Measurements from ENCODE around the gene TMEM191C.
"Not testable (repeated sequence)": the region's sequence is repeated elsewhere in the genome, so short reads cannot be mapped to it uniquely, and the experiment has no call there.

TMEM191C gene

DNA sequence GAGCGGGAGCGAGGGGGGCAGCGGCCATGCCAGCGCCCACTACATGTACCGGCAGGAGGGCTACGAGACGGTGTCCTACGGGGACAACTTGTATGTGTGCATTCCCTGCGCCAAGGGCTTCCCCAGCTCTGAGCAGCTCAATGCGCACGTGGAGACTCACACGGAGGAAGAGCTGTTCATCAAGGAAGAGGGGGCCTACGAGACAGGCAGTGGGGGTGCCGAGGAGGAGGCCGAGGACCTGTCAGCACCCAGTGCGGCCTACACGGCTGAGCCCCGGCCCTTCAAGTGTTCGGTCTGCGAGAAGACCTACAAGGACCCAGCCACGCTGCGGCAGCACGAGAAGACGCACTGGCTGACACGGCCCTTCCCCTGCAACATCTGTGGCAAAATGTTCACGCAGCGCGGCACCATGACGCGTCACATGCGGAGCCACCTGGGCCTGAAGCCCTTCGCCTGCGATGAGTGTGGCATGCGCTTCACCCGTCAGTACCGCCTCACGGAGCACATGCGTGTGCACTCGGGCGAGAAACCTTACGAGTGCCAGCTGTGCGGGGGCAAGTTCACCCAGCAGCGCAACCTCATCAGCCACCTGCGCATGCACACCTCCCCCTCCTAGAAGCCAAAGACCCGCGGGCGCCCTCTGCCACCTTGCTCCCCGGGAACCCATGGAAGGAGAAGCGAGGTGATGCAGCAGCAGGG, 20.9 kb upstream of the TMEM191C start:
- no peak for DNase-seq (ENCODE audit: low read depth)

DNA sequence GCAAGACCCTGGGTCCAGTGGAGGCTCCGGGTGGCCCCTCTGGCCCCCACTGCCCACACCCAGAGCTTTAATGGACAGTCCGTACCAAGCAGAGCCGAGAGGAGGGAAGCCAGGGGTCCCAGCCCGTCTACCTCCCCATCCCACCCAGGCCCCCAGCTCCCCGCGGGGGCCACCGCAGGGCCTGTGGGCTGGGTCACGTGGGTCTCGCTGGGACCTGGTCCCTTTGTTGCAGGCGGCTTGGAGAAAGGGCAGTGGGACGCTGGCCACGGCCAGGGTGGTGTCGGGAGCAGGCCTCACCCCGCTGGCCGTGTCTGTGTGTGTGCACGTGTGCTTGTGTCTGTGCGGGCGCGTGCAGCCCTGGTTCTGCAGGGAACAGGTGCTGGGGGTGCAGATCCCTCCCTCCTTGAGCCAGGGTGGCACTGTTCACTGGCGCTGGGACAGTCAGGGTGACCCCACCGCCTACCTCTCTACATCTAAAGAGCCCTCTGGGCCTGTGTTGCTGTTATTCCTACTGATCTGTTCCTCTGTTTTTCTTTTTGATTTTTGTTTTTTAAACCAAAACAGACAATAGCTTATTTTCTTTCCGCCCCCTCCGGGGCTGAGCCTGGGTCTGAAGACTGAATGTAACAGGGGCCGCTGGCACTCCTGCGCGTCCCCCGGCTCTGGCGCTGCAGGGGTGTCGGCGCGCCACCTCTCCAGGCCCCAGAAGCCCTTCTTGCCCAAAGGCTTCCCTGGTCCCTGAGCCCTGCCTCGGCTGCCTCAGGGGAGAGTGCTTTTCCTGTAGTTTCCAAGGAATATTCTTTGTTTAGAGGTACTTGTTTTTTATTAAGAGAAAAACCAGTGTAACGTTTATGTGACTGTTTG, 20.1 kb upstream of the TMEM191C start:
- no peak for DNase-seq (ENCODE audit: low read depth)

DNA sequence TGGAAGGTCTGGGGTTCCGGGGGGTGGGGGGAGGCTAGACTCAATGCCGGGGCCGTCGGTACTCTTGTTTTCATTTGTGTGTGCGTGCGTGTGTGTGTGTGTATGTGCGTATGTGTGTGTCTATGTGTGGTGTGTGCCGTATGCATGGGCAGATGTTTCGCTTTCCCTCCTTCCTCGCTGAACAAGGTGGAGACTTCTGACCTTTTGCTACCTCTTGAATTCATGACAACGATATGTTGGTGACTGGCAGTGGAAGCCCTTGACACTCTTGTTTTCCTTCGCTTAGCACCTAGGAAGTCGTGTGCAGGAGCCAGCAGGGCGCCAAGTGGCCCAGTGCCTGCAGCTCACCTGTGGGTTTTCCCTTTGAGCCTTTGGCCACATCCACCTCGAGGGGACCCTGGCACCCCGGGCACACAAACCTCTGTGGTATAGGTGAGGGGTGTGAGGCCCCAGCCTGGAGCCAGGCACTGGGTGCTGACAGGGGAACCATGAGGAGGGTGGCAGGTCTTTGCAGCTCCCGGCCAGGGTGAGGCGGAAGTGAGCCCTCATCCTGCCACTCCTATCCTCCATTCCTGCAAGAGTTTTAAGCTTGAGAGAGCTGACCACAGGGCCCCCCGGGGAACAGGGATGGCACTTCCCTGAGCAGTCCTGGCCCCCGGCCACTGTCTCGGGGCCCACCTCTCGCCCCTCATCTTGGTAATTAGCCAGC, 19.3 kb upstream of the TMEM191C start:
- no peak for DNase-seq (ENCODE audit: low read depth)

DNA sequence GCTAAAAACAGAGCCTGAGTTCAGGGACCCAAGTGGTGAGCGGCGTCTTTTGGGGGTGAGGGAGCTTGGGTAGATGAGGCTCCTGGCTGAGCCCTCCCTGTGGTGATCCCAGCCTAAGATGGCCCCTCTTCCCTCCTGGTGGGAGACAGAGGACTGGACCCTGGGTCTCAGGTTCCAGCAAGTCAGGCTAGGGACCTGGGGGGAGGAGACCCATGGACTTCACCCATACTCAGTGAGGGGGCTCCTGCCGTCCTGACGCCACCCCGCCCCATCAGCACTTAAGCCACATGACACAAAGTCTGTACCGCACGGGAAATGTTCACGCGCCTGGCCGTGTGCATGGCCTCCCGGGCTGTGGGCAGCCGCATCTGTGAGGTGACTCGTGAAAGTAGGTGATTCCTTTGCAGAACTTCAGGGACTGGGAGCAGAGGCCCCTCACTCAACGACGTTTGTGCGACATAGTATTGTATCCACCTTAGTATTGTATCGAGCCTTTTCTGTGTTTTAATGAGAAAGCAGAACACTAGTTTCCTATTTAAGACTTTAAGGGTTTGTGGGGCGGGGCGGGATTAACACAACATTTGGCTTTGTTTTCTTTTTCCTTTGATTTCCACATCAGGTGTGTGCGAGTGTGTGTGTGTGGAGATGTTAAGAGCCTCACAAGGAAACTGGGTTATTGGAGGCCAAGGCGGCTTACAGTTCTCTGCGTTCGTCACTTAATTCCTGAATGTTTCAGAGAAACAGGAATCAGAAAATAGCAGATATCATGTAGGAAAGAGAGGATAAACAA, 18.4 kb upstream of the TMEM191C start:
- DNase-seq (ENCODE audit: low read depth): no peak

DNA sequence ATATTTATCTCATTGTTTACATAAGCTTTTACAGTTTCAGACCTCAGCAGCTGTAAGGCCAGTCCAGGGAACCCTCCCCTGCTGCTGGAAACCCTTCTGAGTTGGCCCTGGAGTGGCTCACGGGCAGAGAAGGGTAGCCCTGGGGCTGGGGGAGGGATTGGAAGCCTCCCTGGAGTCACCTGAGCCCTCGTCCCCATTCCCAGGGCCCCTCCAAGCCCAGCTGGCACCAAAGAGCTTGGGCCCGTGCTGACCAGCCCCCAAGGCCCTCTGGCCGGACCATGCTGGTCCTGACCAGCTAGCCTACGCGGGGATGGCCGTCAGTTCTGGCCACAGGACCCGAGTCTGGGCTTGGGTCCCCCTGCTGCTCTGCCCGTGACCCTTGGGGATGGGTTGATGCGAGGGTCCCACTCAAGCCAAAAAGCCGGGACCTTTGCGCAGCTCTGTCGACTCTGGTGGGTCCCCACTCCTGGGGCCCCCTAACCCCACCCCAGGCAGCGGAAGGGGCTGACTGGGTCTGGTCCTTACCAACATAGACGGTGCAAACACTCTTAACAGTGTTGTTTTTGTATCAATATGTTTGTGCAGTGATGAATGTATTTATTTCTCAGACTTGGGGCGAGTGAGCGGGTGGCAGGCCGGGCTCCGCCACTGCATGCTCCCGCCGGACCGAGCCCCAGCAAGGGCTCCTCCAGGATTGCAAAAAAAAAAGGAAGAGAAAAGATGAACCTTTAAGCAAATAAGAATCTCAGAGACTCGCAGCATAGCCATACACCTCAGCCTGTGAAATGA, 17.5 kb upstream of the TMEM191C start:
- no peak for DNase-seq (ENCODE audit: low read depth)

DNA sequence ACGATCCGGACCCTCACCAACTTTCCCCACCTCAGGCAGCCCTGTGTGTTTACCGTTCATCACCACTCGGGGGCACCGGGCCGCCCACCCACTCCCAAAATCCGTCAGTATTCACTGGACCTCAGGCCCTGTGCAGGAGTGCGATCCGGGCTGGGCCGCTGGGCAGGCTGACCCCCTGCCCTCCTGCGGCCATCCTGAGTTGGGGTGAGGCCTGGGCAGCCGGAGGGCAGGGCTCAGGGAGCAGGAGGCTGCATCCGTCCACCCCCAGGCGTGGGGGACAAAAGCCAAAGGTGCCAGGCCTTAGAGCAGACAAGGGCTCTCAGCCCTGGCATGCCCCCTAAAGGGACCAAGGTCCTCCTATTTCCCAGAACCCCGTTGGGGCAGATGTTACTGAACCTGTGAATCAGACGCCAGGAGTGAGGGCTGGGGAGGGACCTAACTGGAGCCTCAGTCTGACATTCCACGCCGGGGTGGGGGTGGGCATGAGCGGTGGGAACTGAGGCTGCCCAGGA, 16.8 kb upstream of the TMEM191C start:
- no peak for DNase-seq (ENCODE audit: low read depth)

DNA sequence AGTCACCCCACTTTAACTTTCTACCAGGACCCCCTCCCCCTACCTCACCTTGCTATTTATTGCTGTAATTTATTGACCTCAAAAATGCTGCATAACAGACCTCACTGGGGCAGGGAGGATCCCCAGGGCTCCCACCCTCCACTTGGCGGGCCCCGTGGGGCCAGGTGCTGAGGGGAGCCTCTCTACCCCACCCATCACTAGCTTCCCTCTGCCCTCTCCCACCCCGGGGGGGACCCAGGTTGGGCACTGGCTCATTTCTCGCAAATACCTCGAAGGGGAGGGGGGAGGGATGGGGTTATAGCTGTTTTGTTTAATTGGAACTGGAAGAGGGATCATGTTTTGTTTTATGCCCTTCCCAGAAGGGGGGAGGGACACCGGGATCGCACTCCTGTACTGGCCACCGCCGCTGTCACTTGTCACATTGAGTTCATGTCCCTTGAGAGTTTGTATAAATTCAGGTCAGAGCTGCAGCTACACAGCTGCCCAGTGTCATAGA, 16.3 kb upstream of the TMEM191C start:
- DNase-seq (ENCODE audit: low read depth): no peak

DNA sequence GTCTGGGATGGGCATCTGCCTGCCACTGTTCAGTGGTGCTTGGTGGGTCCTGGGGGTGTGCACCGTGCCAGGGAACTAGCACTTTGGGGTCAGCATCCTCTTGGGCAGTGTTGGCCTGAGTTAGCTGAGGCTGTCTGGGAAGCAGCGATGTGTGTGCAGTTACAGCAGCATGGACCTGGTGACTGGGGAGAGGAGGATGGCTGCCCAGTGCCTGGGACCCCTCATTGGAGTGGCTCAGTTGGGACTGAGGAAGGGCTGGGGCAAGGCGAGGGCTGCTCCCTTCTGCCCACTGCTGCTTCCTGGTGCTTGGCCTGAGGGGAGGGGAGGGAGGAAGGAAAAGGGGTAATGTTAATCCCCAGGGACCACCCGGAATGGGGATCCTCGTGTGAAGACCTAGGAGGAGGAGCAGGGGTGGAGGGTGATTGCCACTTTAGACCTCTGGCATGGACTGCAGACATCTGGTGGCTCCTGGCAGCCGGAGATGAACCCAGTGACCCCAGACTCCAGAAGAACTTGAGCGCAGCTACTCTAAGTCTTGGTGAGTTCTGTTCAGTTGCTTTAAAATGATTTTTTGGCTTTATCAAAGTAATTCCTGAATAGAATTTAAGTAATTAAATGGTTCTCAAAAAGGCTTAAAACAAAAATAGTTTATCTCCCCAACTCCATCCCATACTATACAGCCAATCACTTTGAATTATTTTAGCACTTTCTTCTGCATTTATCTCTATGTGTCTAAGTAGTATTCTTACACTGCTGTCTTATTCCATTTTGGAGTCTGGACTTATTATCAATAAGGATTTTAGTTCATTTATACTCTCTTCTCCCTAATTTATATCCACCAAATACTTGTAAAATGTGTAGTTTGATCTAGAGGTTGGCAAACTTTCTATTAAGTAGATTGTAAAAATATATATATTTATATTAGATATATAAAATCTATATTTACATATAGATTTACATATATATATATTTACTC, 15.4 kb upstream of the TMEM191C start:
- no peak for DNase-seq (ENCODE audit: low read depth)

DNA sequence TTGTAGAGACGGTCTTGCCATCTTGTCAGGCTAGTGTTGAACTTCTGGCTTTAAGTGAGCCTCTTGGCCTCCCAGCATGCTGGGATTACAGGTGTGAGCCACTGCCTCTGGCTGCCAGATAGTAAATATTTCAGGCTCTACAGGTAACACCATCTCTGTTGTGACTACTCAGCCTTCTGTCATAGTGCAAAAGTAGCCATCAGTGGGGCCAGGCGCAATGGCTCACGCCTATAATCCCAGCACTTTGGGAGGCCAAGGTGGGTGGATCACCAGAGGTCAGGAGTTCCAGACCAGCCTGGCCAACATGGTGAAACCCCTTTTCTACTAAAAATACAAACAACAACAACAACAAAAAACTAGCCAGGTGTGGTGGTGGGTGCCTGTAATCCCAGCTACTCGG, 14.5 kb upstream of the TMEM191C start:
- DNase-seq (ENCODE audit: low read depth): not testable (repeated sequence)

DNA sequence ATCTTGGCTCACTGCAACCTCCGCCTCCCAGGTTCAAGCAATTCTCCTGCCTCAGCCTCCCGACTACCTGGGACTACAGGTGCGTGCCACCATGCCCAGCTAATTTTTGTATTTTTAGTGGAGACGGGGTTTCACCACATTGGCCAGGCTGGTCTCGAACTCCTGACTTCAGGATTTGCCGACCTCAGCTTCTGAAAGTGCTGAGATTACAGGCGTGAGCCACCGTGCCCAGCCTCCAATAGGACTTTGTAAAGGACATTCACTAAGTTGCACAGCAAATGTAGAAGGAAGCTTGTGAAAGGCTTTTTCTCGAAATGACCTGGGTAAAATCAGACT, 12.2 kb upstream of the TMEM191C start:
- not testable (repeated sequence) for DNase-seq (ENCODE audit: low read depth)

DNA sequence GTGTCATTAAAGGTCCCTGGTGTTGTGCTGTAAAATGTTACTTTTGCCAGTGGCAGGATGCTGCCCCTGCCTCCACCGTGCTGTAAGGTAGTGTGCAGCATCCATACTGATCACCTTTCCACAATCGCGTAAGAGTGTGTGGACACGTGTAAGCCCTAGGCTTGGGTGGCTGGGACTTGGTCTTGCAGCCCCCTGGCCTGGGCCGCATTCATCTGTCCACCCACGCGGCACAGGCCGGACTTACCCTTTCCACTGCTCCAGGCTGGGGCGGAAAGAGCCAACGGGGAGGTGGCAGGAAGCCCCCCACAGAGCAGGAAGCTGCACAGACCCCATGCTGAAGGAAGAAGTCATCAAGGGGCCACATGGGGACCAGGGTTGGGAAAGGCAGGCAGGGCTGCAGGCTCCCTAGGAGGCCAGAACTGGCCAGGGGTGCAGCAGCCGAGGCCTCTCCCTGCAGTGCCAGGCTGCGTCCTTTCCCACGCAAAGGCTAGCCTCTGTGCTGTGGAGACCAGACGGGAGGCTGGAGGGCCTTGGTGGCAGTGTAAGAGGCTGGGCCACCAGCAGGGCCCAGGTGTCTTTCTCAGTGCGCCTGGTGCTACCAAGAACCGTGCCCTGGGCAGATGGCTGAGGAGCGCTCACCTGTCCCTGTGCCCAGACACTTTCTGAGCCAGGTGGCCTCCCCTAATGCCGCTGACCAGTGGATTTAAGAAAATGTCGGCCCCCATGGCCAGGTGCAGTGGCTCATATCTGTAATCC, 11.7 kb upstream of the TMEM191C start:
- no peak for DNase-seq (ENCODE audit: low read depth)

DNA sequence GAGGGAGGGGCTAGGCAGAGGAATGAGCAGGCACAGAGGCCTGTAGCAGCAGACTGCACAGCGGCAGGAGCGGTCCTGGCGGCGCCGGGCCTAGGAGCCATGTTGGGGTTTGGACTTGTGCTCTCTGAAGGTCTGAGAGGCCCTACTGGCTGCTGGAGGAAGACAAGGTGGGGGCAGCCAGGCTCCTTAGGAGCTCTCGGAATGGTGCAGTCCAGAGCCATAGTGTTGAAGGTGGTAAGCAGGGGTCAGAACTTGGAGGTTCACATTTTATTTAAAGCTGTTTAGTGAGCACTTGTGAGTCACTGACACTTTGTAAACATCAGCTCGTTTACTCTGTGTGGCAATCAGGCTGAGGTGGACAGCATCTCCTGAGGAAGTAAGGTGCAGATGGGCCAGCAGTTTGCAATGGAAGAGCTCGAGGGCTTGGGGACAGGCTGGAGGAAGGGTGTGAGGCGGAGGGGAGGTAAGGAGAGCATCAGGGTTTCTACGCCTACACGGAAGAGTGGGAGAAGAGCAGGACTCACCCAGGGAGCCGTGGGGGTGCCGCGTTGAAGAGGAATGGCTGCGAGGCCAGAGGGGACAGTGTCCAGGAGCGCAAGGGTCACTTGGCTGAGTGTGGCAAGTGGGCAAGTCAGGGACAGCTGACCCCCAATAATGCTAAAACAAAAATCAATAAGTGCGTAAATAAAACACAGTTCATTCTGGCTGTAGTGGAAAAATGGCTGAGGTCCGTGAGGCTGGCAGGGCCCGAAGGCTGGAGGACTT, 10.0 kb upstream of the TMEM191C start:
- no peak for DNase-seq (ENCODE audit: low read depth)

DNA sequence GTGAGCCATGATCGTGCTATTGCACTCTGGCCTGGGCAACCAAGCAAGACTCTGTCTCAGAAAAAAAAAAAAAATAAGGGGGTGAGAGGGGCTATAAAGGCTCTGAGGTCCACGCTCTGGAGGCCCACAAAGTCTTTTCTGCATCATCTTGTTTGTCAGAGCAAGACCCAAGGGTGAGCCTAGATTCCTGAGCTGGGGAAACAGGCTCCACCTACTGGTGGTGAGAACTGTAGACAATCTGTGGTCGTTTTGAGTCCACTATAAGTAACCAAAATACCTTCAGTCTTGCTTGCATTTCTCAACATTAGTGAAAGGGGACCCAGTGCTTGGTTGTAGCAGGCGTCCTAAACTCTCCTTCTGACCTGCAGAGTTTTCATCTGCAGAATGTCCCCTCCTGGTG, 4.5 kb upstream of the TMEM191C start:
- DNase-seq (ENCODE audit: low read depth): not testable (repeated sequence)

DNA sequence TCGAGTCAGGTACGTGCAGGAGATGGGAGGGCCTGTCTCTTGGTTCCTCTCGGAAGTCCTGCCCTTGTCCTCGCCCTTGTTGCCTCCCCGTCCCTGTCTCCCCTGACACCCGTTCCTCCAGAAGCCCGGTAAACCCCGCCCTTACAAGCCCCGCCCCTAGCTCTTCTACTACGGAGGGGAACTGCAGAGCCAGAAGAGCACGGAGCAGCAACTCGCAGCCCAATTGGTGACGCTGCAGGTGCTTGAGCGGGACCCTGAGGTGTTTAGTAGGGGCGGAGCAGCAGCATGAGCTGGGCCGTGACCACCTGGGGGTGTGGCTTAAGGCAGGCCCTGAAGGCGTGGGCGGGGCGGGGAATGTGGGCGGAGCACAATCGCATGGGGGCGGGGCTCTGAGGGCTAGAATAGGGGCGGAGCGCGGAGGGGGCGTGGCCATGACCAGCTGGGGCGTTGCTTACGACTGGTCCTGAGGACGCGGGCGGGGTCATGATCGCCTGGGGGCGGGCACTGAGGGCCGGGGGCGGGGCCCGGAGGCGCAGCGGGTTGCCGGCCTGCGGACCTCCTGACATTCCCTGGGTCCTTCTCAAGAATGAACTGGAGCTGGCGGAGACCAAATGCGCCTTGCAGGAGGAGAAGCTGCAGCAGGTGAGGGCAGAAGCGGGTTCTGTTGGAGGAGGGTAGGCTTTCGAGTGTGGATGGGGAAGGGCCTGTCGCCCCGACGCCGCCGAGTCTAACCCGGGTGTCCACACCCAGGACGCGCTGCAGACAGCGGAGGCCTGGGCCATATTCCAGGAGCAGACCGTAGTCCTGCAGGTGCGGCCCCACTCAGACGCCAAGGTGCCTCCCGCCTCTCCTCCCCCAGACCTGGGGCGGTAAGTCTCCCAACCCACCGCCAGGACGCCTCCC, 1.3 kb downstream of the TMEM191C start:
- DNase-seq (ENCODE audit: low read depth): peak; percentile 82

DNA sequence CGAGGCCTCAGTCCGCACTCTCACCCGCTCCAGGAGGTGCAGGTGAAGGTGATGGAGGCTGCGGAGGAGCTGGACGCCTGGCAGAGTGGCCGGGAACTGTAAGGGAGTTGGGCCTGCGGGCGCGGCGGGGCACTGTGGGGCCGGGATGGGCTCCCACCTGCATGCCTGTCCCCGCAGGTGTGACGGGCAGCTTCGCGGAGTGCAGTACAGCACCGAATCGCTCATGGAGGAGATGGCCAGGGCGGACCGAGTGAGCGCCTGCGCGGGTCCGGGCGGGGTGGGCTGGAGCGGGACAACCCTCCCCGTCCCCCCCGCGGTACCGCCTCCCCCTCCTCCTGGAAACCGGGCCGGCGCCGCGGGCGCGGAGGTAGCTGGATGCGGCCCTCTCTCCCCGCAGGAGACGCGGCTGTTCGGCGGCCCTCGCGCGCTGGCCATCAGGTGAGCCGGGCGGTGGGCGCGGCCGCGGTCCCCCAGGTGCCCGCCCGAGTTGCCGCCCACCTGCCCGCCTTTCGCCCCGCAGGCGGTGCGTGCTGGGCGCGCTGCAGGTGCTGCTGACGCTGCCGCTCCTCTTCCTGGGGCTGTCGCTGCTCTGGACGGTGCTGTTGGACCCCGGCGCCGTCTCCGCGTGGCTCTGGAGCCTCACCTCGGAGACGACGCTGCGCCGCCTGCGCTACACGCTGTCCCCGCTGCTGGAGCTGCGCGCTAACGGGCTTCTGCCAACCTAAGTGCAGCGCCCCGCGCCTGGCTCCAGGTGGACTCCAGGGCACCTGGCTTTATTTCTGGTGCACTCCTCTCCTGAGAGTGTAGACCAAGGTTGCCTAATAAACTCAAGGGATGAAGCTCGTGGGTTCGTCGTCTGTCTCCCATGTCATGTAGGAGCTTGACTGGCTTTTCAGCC, 2.2 kb downstream of the TMEM191C start:
- DNase-seq (ENCODE audit: low read depth): not testable (repeated sequence)

DNA sequence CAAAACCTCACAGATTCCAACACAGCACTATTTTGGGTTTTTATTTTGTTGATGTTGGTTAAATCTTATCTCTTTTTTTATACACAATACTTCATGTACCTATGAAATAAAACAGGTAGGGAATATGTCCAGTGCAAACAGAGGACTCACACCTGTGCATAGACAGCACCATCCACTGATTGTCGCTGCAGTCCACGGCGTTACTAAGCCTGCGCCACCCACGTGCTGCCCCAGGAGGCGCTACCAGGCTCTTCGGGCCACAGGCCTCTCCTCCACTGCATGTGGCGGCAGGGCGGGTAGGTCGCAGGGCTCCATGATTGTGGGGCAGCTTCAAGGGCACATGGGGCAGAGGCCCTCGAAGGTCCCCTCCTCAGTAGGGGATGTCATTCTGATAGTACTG, 5.8 kb downstream of the TMEM191C start:
- not testable (repeated sequence) for DNase-seq (ENCODE audit: low read depth)
